IPS DF 19.7 (cell line): ENCODE data around the gene MIF4GD.
"Not testable (repeated sequence)": the region's sequence is repeated elsewhere in the genome, so short reads cannot be mapped to it uniquely, and the experiment has no call there.

ENCODE experiments used
- DNase-seq: peaks from one replicate; pipeline ENCODE4 v3.0.0-alpha.2; 2013; ENCODE audit warnings: low read depth, low spot score

Gene MIF4GD, protein sequence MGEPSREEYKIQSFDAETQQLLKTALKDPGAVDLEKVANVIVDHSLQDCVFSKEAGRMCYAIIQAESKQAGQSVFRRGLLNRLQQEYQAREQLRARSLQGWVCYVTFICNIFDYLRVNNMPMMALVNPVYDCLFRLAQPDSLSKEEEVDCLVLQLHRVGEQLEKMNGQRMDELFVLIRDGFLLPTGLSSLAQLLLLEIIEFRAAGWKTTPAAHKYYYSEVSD

DNA sequence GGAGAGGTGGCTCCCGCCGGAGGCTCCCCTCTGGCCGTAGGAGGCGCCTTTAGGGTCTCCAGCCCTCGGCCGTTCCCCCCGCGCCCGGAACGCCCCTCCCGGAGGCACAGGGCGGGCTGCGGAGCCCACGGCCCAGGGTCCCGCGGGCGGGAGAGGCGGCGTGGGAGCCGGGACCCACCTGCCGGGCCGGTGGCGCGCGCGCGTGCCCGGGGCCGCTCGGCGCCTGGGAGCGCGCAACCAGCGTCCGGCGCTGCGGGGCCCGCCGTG is at the start of gene MIF4GD:
TSS of gene MIF4GD (minus strand) at position 266 of the 267 bp plus-strand sequence. CDS start 1,036 bp downstream, outside the sequence.
- DNase-seq = no peak

- DNase-seq = no peak
Measured at GRCh38 chr17:75319904-75320691, 49.1 kb upstream of the MIF4GD start.

DNA sequence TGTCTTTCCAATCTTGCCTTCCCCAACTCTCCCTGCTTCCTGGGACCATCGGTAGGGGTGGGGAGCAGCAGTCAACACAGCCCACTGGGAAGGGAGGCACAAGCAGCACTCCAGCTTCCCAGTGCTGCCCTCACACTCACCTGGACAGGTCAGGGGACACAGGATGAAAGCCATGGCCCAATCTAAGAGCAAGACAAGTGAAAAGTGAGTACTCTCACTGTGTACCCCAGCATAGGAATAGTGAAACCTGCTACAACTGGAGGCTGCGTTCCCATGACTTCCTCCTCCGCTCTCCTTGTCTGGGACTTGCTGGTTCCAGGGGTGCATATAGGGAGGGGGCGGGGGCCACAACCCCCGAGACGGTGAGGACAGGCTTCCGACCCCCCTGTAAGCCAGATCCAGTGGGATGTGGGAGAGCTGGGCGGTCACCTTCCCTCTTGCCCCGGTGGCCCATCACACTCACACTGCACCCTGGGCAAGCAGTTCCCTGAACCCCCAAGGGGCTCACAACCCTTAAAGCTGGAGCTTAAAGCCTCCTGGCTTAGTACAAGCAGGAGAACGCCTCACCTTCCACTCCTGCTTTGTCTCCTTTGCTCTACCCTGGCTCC is 47.7 kb upstream of the MIF4GD start:
- no peak for DNase-seq

GRCh38 chr17:75318211-75318610 is 47.2 kb upstream of the MIF4GD start:
- no peak for DNase-seq

DNA sequence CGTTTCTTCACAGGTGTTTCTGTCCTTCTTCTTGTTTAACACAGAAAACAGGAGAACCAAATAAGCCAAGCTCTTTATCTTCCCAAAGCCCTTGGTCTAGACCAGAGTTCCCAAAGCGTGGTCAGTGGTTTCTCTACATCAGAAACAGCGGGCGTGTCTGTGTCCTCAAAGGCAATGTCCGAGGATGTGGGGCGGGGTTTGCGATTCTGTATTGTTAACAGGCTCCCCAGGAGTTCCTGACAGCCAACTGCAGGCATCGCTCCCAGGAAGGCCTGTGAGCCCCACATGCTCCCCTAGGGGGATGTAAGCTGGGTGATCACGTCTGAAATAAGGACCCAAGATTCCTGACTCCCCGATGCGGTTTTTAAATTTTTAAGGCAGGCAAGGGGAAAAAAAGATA is 46.6 kb upstream of the MIF4GD start:
- DNase-seq = no peak

GRCh38 chr17:75316253-75316652 is 45.2 kb upstream of the MIF4GD start:
- DNase-seq = no peak

DNA sequence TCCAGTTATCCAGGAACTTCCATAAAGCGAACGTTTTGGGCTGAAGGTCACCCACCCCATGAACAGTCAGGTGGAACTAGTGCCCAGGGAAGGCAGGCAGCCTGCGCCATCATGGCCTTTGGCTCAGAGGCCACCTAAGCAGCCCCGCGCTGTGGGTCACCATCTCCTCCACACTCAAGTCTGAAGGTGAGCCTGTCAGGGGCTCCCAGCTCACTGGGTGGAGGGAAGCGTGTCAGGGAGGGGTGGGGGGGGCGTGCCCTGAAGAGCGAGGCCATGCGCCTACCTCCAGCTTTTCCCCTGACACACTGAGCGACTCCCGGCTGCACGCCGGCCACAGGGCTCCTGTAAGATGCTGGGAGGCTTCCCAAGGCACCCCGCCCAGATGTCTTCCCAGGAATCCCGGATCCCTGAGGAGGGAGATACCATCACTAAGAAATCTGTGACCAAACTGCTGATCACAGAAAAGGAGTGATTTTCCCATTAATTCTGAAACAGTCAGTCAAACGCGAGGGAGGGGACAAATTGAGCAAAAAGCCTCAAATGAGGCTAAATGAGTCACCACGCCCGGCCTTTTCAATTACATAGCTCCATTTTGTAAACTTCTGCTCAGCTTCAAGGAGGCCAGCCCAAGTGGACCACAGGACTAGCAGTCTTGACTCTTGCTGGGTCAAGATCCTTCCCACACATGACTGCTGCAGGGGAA is 44.7 kb upstream of the MIF4GD start:
- DNase-seq = no peak

- DNase-seq = no peak
Measured at GRCh38 chr17:75313941-75314551, 43.0 kb upstream of the MIF4GD start.

DNA sequence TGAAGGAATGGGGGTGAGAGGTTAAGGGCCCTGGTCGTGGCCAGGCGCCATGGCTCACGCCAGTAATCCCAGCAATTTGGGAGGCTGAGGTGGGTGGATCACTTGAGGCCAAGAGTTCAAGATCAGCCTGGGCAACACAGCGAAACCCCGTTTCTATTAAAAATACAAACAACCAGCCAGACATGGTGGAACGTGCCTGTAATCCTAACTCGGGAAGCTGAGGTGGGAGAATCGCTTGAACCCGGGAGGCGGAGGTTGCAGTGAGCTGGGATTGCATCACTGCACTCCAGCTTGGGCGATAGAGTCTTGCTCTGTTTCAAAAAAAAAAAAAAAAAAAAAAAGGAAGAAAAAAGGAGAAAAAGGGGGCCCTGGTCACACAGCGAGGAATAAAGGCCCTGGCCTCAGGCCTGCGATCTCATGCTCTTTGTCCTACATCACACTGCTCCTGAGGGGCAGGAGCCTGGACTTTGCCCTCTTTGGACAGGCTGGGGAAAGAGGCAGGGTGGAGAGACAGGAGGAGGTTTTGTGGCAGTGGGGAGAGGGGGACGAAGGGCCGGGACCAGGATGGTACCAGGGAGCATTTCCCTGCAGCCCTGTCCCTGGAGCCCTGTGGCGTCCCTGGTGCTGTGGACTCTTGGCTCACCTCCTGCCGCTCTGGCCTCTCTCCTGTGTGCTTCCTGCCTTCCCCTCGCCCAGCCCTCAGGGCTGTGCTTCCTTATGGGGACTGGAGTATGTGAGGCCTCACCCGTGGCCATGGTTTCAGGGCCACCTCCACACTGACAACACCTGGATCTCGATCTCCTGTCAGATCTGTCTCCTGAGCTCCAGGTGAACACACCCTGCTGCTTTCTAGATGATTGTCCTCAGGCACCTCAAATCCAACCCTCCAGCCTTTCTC is 38.0 kb upstream of the MIF4GD start:
- DNase-seq = no peak

- DNase-seq = no peak
Measured at GRCh38 chr17:75307957-75308731, 37.1 kb upstream of the MIF4GD start.

DNA sequence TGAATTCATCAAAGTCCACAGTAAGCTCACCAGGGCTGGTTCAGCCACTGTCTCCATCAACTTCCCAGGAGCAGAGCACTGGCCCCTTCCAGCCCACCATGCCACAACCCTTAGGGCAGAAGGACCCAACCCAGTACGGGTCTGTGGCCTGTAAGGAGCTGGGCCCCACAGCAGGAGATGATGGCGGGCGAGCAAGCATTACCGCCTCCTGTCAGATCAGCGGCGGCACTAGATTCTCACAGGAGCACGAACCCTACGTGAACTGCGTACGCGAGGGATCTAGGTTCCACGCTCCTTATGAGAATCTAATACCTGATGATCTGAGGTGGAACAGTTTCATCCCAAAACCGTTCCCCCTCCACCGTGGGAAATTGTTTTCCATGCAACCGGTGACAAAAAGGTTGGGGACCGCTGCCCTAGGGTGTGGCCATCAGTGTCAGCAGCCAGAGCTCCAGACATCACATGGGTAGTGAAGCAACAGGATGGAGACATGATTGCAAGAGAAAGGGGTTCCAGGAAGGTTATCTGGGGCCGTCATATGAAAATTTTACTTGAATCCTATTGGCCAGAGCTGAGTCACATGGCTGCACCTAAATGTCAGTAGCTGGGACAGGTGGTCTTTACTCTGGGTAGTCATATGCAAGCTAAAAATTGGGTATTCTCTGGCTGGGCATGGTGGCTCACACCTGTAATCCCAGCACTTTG is 30.6 kb upstream of the MIF4GD start:
- DNase-seq = no peak

GRCh38 chr17:75301049-75301448 is 30.0 kb upstream of the MIF4GD start:
- DNase-seq = no peak

GRCh38 chr17:75300280-75300679 is 29.2 kb upstream of the MIF4GD start:
- no peak for DNase-seq

DNA sequence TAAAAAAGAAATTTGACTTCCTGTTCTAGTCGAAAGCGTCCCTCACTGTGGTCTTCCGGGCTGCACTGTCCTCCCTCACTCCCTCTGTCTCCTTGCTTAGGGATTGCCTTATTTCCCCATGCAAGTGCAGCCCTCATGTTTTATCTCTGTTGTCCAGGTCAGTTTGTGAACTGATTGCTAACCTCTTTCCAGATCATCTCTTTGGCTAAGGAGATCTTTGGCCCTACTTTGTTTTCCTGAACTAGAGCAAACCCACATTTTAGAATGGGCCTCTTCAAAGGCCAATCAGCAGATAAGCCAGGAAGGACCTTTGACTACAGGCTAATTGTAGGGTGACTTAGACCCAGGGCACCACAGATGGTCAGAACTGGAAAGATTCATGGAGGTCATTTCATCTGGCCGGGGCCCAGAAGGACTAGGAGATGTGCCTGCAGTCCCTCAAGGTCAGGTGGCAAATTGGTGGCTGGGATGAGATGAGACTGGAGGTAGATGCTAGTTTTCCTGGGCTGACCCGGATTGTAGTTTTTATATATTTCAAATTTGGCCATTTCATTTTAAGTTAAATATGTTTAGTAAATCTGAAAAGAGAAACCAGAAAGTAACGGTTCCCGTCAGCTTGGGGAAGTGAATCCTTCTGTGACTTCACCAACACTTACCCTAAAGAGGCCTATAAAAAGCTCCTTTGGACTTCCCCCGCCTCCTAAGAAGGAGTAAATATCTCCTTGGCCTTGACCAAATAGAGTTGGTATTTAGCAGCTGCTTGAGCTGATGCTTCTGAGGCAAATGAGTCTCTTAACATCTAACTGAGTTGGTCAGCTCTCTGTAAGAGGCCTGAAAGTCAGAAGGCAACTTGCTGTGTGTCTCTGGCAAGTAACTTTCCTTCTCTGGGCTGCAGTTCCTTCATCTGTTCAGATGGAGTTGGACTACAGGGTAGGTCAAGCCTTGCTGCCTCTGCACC is 24.4 kb upstream of the MIF4GD start:
- no peak for DNase-seq

- not testable (repeated sequence) for DNase-seq
Measured at GRCh38 chr17:75292810-75293448, 21.9 kb upstream of the MIF4GD start.

DNA sequence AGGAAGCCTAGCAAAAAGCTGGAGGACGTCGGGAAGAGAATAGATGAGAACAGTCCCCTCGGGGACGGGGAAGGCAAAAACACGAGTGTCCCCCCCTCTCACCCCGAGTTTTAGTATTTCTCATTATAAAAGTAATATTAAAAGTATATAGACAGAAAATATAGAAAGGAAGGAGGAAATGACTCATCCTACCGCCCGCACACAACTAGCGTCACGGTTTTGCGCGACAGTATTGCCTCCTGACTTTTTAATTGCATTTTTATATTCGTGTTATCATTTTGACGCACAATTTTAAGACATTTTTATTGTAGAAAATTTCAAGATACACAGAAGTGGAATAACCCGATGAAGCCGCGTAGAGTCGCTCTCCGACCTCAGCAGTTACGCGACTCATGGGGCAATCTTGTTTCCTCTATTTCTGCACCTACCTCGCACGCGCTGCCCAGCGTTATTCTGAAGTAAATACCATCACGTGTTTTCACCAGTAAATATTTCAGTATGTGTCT is 18.9 kb upstream of the MIF4GD start:
- DNase-seq = no peak

GRCh38 chr17:75289115-75289831 is 18.2 kb upstream of the MIF4GD start, which contains the start of gene SLC25A19:
TSS of gene SLC25A19 (minus strand) at chr17:75289433. CDS start at chr17:75286764, 2,669 bp downstream.
- peak; percentile 98 for DNase-seq
